GM21576 (cell line): ENCODE data around the gene ZNF813.
"Not testable (repeated sequence)": the region's sequence is repeated elsewhere in the genome, so short reads cannot be mapped to it uniquely, and the experiment has no call there.

Source experiments
- ATAC-seq: cut with Tn5 transposase; IDR thresholded peaks from one replicate; pipeline ENCODE4 v1.9.1; 2021; ENCODE audit warnings: mild to moderate bottlenecking, moderate library complexity; ENCODE audit not compliant: unreplicated experiment

ZNF813 gene

DNA sequence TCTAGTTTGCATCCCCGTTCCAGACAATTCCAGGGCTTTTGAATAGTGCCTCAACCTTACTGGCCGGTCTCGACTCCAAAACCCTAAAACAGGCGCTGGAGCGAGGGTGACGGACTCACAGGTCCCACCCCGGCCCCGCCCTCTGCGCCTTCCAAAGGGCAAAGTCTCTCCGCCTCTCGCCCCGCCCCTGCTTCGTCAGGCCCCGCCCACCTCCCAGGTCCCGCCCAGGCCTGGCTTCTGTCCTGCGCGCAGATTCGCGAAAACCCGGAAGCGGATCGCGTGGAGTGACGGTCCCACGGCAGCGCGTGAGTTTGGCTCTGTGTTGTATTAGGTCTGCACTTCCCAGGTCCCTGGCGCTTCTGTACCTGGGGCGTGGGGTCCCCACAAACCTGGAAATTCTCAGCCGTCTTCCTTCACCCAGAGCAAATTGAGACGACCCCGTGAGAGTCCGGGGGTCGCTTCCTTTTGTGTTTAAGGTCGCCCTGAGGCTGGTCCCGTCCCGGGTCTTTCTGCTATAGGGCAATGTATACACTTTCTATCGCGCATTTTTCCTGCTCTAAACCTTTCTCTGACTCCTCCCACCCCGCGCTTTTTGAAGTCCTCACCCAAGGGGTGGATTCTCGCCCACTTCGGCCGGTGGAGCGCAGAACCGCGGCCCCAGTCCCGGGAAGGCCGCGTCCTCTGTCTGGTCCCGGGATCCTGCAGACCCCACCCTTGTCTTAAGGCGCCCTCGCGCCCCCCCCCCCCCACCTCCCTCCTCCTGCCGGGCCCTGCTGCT lies at the start of gene ZNF813:
ZNF813 (plus strand) TSS at position 249 of the 778 bp plus-strand sequence. CDS start 16,090 bp downstream, outside the sequence.
- peak; percentile 81 for ATAC-seq

DNA sequence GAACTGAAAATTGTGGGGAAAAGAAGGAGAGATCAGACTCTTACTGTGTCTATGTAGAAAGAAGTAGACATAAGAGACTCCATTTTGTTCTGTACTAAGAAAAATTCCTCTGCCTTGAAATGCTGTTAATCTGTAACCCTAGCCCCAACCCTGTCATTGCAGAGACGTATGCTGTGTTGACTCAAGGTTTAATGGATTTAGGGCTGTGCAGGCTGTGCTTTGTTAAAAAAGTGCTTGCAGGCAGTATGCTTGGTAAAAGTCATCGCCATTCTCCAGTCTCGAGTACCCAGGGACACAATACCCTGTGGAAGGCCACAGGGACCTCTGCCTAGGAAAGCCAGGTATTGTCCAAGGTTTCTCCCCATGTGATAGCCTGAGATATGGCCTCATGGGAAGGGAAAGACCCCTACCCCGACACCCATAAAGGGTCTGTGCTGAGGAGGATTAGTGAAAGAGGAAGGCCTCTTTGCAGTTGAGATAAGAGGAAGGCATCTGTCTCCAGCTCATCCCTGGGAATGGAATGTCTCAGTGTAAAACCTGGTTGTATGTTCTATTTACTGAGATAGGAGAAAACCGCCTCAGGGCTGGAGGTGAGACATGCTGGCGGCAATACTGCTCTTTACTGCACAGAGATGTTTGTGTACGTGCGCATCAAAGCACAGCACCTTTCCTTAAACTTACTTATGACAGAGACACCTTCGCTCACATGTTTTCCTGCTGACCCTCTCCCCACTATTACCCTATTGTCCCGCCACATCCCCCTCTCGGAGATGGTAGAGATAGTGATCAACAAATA lies 46.8 kb upstream of the ZNF813 start:
- not testable (repeated sequence) for ATAC-seq

DNA sequence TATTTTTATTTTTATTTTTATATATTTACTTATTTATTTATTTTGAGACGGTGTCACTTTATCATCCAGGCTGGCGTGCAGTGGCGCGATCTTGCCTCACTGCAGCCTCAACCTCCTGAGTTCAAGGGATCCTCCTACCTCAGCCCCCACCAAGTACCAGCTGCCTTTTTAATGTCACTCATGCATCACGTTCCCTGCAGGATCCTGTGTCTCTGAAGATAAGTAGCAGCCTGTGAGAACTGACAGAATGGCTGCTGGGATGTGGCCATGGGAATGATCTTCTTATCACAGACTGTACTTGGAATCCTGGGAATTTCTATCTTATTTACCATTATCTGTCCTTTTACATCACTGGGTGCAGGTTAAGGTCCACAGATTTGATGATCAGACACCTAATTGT lies 45.0 kb upstream of the ZNF813 start:
- no peak for ATAC-seq

DNA sequence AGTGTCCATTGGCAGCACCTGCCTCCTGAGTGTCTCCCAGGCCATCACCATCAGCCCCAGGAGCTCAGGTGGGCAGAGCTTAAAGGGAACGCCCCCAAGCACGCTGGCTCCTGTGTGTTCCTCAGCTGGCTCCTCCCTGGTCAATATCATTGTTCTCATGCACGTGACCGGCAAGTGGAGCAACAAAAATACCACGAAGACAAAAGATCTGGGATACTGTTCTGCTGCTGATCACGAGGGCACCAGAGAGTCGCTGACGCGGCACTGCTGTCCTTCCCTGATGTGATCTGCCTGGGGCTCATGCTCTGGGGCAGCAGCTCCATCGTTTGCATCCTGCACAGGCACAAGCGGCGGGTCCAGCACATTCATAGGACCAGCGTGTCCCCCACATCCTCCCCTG lies 44.5 kb upstream of the ZNF813 start:
- ATAC-seq: not testable (repeated sequence)

DNA sequence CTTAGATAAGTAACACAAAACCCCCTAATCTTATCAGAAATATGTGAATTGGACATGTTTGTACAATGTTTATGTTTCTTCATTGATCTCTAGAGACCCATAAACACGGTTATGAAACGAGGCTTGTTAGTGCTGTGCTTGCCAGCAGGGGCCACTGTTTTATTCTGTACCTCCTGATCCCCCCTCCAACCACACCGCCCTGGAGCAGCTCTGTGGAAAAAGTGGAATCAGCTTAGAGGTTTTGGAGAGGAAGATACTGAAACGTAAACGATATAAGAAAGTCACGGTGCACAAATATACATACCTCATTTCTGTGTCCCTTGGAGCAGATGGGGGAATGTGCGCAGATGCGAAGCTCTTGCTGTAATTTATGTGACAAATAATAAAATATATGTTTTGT lies 43.9 kb upstream of the ZNF813 start:
- ATAC-seq: not testable (repeated sequence)

DNA sequence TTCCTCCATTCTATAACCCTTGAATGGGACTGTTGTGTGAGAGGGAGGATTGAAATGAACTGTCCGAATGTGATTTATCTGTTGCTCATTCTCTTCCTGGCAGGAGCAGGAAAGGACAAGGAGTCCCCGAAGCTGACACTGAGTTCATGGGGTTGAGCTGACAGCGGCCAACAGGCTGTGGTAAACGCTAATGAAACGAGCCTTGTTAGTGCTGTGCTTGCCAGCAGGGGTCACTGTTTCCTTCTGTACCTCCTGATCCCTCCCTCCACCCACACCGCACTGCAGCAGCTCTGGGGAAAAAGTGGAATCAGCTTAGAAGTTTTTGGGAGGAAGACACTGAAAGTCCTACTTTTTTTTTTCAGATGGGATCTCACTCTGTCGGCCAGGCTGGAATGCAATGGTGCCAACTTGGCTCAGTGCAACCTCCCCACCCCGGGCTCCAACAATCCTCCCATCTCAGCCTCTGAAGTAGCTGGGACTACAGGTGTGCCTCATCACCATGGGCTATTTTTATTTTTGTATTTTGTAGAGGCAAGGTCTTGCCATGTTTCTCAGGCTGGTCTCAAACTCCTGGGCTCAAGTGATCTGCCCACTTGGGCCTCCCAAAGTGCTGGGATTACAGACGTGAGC lies 42.5 kb upstream of the ZNF813 start:
- no peak for ATAC-seq

DNA sequence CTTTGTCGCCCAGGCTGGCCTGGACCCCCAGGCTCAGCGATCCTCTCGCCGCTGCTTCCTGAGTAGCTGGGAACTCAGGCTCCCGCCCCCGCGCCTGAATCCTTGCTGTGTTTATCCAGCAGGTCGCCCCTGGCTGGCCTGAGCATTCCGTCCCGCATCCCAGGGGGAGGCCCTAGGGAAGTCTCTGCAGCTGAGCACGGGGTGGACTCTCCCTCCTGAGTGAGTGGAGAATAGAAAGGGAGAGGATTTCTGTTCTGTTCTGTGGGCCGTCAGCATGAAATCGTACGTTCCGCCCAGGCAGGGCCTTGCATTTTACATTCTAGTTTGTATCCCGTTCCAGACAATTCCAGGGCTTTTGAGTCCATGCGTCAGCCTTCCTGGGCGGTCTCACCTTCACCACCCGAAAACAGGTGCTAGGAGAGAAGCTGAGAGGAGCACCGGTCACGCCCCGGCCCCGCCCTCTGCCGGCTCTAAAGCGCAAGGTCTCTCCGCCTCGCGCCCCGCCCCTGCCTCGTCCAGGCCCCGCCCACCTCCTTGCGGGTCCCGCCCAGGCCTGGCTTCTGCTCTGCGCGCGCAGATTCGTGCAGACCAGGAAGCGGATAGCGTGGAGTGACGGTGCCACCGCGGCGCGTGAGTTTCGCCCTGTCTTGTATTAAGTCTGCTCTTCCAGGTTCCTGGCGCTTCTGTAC lies 36.0 kb upstream of the ZNF813 start, which contains the start of gene ZNF761:
ZNF761 (plus strand) TSS at position 586 of the 689 bp plus-strand sequence. CDS start 15,285 bp downstream, outside the sequence.
- peak; percentile 87 for ATAC-seq

DNA sequence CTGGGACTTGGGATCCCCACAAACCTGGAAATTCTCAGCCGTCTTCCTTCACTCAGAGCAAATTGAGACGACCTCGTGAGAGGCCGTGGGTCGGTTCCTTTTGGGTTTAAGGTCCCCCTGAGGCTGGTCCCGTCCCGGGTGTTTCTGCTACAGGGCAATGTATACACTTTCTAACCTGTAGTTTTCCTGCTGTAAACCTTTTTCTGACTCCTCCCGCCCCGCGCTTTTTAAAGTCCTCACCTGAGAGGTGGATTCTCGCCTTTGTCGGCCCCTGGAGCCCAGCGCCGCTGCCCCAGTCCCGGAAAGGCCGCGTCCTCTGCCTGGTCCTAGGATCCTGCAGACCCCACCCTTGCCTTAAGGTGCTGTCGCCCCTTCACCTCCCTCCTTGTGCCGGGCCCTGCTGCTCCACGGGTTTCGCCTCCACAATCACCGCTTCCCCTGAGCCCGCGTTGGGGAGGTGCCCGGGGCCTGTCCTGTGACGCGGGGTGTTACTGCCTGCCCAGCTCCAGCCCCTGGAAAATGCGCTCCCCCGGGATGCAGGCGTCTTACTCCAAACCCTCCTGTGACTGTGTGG lies 35.4 kb upstream of the ZNF813 start:
- ATAC-seq: peak; percentile 26

DNA sequence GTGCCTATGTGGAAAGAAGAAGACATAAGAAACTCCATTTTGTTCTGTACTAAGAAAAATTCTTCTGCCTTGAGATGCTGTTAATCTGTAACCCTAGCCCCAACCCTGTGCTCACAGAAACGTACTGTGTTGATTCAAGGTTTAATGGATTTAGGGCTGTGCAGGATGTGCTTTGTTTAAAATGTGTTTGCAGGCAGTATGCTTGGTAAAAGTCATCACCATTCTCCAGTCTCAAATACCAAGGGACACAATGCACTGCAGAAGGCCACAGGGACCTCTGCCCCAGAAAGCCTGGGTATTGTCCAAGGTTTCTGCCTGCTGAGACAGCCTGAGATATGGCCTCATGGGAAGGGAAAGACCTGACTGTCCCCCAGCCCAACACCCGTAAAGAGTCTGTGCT lies 23.7 kb upstream of the ZNF813 start:
- ATAC-seq: not testable (repeated sequence)

DNA sequence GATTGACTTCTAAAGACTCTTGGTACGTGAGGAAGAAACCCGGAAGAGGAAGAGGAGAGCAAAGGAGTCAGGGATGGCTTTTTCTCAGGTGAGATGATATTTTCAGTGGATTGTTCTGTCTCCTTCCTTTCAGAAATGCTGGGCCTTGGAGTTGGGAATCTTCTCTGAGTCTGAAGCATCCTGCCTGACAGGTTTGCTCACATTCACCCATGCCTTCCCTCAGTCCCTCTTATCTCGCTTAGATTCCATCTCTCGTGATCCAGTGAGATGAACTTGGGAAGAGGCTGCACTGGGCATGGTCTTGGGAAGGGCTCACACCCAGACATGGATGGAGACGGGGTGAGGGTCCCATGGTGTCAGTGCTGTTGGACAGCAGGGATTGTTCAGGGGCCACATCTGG lies 20.3 kb upstream of the ZNF813 start:
- not testable (repeated sequence) for ATAC-seq

DNA sequence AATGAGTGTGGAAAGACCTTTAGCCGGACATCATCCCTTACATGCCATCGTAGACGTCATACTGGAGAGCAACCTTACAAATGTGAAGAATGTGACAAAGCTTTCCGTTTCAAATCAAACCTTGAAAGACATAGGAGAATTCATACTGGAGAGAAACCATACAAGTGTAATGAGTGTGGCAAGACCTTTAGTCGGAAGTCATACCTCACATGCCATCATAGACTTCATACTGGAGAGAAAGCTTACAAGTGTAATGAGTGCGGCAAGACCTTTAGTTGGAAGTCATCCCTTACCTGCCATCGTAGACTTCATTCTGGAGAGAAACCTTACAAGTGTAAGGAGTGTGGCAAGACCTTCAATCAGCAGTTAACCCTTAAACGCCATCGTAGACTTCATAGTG lies 11.7 kb upstream of the ZNF813 start:
- no peak for ATAC-seq

DNA sequence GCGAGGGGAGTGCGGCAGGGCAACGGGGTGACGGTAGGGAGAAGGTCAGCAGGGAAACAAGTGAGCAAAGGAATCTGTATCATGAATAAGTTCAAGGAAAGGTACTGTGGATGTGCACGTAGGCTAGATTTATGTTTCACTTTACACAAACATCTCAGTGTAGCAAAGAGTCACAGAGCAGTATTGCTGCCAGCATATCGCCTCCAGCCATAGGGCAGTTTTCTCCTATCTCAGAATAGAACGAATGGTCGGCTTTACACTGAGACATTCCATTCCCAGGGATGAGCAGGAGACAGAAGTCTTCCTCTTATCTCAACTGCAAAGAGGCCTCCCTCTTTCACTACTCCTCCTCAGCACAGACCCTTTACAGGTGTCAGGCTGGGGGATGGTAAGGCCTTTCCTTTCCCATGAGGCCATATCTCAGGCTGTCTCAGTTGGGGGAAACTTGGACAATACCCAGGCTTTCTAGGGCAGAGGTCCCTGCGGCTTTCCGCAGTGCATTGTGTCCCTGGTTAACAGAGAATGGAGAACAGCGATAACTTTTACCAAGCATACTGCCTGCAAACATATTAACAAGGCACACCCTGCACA lies 7.3 kb upstream of the ZNF813 start:
- ATAC-seq: not testable (repeated sequence)

DNA sequence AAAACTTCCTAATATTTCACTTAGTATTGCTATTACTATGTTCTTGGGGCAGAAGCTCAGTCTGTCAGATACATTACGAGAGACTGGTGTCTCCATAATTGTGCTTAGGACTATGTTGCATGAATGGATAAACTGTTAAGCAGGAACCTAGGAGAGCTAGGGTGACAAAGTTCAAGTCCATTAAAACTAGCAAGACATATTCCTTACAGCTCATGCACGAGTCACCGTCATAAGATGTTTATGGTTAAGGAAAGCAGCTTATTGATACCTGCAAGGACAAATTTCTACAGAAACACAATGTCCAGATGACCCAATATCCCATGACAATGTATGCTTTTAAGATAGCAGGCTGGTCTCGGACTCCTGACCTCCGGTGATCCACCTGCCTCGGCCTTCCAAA lies 5.7 kb upstream of the ZNF813 start:
- no peak for ATAC-seq

DNA sequence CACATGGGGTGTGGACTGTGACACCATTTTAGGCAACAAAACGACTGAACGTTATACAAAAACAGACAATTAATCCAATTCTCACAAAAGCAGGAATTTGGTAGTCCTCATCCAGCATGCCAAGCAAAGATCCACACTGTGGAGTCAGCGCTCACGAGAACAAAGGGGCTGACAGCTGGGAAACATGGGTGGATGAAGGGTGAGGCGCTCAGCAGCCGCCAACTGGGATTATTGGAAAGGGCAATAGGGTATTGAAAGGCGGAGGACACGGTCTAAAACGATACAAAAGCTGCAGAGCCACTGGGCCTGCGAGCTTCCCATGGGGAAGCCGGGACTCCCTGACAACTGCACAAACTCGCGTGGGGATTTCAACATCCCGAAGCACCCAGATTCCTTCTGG lies 4.7 kb upstream of the ZNF813 start:
- no peak for ATAC-seq

DNA sequence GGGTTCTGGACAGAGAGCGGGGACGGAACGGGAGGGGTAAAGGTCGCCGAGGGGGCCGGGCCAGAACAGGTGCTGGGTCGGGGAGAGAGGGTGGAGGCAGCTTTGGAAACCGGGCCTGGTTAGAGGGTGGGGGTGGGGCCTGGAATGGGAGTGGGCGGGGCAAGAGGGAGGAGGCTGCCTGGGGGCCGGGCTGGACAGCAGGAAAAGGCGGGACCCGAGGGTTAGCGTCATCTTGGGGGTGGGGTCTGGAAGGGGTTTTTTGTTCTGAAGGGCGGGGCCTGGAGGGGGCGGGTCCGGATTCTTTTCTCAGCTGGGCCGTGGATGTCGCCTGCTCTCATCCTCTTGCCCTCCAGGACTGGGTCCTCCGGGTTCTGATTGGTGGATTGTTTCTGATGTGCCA lies 4.3 kb upstream of the ZNF813 start:
- no peak for ATAC-seq

DNA sequence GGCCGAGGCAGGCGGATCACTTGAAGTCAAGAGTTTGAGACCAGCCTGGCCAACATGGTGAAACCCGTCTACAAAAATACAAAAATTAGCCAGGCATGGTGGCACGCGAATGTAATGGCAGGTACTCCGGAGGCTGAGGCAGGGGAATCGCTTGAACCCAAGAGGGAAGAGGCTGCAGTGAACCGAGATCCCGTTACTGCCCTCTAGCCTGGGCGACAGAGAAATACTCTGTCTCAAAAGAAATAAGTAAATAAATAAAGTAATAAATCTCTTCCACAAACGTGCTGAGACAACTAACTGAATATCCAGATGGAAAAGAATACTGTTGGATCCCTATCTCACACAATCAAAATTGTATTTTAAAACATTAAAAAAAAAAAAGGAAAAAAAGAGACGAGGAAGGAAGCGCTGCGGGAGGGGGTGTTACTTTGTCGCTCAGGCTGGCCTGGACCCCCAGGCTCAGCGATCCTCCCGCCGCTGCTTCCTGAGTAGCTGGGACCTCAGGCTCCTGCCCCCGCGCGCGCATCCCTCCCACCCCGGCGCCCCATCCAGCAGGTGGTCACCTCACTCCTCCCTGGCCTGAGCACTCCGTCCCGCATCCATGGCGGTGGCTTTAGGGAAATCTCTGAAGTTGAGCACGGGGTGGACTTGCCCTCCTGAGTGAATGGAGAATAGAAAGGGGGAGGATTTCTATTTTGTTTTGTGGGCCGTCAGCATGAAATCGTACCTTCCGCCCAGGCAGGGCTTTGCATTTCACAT lies 628 bp upstream of the ZNF813 start:
- no peak for ATAC-seq

DNA sequence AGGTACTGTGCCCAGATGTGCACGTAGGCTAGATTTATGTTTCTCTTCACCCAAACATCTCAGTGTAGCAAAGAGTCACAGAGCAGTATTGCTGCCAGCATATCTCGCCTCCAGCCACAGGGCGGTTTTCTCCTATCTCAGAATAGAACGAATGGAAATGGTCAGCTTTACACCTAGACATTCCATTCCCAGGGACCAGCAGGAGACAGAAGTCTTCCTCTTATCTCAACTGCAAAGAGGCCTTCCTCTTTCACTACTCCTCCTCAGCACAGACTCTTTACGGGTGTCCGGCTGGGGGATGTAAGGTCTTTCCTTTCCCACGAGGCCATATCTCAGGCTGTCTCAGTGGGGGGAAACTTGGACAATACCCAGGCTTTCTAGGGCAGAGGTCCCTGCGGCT lies 1.1 kb downstream of the ZNF813 start:
- not testable (repeated sequence) for ATAC-seq

DNA sequence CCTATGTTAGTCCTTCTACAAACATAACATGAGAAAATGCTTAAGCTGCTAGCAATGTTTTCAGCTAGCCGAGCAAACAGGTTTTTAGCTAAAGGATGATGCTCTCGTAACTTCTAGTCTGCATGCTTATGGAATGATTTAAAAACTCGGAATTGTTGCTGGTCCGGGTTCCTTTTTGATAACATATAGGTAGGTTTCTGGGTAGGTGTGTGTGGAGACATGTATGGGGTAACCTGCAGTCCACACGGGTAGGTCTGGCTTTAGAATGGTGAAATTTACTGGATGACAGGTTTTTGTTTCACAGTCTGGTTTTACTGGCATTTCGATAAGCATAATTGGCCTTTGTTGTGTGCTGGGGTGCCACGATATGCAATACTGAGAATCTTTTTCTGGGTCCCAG lies 4.4 kb downstream of the ZNF813 start:
- no peak for ATAC-seq

DNA sequence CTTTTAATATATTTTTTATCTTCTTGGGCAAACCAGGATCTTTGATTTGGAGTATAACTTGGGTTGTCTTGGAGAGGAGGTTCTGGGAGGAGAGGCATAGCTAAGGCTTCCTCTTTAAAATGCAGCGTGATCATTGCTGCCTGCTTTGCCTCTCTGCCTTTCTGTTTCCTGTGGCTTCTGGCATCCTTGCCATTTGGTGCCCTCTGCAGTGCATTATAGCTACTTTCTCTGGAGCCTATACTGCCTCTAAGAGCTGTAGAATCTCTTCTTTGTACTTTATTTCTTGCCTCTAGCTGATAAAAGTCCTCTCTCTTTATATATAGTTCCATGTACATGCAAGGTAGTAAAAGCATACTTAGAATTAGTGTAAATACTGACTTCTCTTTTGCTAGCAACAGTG lies 7.3 kb downstream of the ZNF813 start:
- ATAC-seq: not testable (repeated sequence)
